B cell (primary cell): ENCODE results near the gene JPH3.

Source experiments
- CTCF ChIP-seq: fragments of 200-600 bp; IDR thresholded peaks from one replicate; pipeline ENCODE4 v1.8.0; 2022; ENCODE audit warnings: antibody characterized with exemption, mild to moderate bottlenecking
- EZH2 ChIP-seq: IDR thresholded peaks from 2 replicates; pipeline ENCODE4 v1.6.1; 2012; ENCODE audit warnings: borderline replicate concordance, low read depth, mild to moderate bottlenecking, moderate library complexity, low read length; ENCODE audit not compliant: insufficient read depth, poor library complexity, severe bottlenecking

GRCh38 chr16:87684106-87684677, 81.9 kb downstream of the JPH3 start:
- no peak for TF ChIP-seq CTCF
- no peak for TF ChIP-seq EZH2
